ENCODE results near the gene NEK11.

DNA sequence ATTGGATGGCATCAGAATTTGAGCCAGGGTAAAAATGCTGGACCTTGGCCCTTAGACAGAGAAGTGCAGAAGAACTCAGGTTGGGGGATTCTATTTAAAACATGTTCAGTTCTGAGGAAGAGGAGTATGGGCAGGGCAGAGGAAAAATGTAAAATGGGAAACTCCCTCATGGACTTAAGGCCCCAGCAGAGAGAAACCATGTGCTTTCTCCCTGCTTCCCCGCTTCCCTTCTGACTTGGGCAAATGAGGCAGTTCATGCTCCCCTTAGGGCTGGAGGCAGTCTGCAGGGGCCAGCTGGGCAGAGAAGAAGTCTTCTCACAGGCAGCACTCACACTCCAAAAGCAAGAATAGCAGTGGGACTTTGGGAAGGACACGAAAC is 345.0 kb downstream of the NEK11 start:
- TF ChIP-seq, protein P1, sequence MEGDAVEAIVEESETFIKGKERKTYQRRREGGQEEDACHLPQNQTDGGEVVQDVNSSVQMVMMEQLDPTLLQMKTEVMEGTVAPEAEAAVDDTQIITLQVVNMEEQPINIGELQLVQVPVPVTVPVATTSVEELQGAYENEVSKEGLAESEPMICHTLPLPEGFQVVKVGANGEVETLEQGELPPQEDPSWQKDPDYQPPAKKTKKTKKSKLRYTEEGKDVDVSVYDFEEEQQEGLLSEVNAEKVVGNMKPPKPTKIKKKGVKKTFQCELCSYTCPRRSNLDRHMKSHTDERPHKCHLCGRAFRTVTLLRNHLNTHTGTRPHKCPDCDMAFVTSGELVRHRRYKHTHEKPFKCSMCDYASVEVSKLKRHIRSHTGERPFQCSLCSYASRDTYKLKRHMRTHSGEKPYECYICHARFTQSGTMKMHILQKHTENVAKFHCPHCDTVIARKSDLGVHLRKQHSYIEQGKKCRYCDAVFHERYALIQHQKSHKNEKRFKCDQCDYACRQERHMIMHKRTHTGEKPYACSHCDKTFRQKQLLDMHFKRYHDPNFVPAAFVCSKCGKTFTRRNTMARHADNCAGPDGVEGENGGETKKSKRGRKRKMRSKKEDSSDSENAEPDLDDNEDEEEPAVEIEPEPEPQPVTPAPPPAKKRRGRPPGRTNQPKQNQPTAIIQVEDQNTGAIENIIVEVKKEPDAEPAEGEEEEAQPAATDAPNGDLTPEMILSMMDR (conservative IDR thresholded peaks at IDR 0.05; ENCODE audit: low read length): no peak
- TF ChIP-seq EZH2phosphoT487 (IDR thresholded peaks at IDR 0.05; ENCODE audit: borderline replicate concordance): no peak

All from Loucy (cell line).